C1 segment of cervical spinal cord (tissue), 14 donors: Measurements from ENCODE around the gene CHST11.
"Not testable (repeated sequence)": the region's sequence is repeated elsewhere in the genome, so short reads cannot be mapped to it uniquely, and the experiment has no call there.

ENCODE experiments used
- DNase-seq, 14 donors: peaks; one replicate each; lab custom pipeline; 2025; lab: John Stamatoyannopoulos, UW

The CHST11 gene

DNA sequence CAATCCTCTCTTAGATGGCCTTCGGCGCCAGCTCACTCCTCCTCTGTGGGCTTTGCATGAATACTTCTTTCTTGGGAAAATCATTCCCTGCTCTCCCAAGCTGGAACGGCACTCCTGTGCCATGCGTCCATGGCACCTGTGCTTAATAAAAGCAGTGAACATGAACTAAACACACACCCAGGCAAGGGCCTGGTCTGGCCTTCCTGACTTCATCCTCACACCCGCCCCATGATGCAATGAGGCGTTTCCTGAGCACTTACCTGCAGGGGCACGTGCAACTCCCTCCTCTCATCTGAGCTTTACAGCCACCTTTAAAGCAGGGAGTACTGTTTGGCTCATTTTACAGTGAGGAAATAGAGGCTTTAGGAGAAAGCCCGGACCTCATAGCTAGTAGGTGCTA lies 281.6 kb downstream of the CHST11 start:
- no peak for DNase-seq

DNA sequence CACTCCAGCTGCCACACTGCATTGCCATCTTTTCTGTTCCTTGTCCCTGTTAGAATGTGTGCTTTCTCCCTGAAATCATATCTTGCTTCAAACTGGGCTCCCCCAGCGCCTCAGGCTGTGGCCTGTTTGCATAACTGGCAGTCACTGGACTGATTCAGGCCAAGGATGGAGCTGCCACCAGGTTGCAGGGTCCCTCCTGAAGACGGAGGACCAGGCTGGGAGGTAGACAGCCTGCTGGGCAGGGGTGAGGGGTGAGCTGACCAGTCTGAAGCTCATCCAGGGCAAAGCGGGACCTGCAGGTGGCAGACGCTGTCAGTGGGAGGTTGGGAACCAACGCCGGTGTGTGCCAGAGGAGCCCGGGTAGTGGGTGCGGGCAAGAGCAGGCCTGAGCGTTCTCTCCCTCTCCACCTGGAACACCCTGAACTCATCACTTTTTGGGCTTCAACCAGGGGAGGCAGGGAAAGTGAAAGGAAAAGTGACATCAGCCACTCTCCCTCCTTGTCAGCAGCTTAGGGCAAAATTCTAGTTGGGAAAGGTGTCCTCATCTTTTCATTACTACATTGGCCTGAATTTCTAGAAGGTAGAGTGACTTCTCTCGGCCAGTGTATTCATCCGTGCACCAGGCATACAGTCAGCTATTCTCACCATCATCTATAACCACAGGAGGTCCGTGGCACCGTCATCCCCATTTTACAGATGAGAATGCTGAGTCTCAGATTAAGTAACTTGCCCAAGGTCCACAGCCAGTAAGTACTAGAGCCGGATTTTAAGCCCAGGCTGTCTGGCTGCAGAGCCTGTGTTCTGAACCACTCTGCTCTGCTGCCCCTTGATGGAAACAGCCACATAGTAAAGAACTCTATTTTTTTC lies 282.3 kb downstream of the CHST11 start:
- DNase-seq, result no peak

DNA sequence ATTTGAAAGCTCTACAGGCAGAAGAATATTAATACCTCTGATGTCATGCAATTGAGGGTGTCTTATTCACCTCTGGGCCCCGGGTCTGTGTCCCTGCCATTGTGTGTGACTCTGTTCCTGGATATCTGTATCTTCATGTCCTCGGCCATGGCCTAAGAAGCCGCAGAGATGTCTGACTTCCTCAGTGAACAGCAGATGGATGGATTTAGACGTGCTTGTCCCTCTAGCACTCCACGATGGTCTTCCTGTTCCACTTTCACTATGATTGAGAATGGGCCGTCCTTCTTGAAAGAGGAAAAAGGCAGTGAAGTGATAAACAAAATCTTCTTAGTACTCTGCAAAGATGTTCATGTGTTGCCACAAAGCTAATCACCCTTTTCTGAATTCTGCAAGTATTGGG lies 283.9 kb downstream of the CHST11 start:
- DNase-seq, result peak in 7 of 14 donors; percentile 8 to 55 (median 29)

DNA sequence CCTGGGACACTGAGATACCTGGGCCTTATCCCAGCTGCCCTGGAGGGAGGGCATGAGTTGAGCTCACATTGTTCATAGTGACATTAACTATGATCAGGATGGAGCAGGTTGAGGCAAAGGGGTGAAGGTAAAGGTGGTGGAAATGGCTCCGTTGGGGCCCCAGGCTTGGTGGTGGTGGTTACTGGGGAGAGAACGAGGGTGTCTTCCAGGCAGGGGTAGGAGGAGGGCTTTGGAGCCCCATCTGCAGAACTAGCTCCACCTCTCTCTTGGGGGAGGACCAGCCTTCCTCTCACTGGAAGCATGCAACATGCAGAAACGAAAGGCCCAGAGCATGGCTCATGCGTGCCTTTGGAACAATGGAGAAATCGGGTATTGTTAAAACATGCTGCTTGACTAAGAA lies 284.3 kb downstream of the CHST11 start:
- peak in 1 of 14 donors; percentile 12 for DNase-seq

DNA sequence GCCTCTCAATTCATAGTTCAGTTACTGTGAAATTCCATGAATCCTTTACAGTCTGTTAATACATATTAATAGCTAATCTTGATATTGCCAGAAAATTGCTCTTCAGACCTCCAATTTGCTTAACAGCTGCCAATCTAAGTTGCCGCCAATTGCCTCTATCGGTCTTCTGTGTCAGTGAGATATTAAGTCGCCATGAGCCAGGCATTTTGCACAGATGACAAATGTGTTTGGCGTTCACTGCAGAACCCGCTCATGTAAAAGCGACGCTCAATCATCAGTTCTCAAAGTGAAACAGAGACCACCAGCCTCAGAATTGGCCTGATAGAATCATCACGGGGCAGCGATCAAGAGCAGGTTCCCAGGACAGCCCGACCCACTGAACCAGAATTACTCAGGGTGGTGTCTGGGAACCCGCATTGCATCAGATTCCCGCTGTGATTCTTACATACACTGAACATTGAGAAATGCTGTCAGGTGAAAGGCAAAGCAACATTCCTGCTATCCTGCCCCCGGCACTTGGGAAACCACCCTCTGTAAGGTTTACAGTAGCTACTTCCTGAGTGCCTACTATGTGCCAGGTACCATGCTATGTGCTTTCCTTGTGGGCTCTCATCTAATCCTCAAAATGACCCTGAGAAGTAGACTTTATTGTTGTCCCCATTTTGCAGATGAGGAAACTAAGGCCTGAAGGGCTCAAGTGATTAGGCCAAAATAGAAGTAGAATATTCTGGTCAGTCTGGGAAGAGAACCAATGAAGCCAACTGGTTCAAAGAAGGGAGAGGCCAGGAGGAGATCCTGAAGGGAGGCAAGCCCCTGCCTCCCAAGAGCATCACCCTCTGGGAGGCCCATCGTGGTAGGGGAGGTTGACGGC lies 285.0 kb downstream of the CHST11 start:
- DNase-seq, result no peak

DNA sequence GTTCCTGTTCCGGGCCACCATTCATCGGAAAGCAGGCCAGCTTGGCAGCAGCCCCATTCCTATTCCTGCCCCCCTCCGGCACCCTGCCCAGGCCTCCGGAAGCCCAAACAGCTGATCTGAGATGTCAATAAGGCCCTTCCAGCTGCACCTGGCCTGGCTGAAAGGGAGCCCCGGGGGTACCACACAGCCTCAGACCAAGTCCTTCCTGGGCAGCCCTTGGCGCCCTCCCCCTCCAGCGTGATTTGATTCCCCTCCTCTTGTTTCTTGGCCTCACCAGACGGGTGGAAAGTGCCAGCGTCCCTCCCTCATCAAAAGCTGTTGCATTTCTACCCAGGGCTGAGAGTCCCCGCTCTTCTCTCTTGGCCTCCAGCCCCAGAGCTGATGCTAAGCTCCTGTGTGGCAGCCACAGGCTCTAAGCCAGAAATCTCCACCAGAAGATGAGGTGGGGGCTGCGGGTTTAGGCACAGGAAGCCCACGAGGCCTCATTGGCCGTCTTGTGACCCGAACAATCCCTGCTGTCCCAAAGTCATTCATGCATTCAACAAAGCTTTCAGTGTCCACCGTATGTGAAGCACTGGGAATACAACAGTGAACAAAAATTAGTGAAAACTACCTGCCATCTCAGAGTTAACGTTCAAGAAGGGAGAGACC lies 285.9 kb downstream of the CHST11 start:
- DNase-seq, result peak in 11 of 14 donors; percentile 36 to 78 (median 67)

DNA sequence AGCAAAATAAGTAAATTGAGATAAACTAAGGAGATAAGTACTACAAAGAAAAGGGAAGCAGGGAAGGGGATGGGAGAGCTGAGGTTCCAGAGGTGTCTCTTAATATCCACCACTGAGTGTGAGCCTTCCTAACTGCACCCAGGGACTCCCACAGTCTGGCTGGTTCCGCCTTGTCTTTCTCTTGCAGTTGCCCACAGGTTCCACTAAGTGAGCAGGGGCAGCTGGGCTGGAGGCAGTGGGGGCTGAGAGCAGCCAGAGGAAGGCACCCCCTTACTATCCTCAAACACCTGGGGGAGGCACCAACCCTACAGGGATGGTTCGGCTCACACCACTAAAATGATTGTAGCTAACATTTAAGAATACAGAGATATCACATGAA lies 286.4 kb downstream of the CHST11 start:
- DNase-seq, result no peak

DNA sequence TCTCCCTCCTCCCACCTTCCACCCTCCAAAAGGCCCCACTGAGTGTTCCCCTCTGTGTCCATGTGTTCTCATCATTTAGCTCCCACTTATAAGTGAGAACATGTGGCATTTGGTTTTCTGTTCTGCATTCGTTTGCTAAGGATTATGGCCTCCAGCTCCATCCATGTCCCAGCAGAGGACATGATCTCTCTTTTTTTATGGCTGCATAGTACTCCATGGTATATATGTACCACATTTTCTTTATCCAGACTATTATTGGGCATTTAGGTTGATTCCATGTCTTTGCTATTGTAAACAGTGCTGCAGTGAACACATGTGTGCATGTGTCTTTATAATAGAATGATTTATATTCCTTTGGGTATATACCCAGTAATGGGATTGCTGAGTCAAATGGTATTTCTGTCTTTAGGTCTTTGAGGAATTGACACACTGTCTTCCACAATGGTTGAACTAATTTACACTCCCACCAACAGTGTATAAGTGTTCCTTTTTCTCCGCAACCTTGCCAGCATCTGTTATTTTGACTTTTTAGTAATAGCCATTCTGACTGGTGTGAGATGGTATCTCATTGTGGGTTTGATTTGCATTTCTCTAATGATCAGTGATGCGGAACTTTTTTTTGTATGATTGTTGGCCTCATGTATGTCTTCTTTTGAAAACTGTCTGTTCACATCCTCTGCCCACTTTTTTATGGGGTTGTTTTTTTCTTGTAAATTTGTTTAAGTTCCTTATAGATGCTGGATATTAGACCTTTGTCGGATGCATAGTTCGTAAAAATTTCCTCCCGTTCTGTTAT lies 287.2 kb downstream of the CHST11 start:
- DNase-seq, result not testable (repeated sequence)

DNA sequence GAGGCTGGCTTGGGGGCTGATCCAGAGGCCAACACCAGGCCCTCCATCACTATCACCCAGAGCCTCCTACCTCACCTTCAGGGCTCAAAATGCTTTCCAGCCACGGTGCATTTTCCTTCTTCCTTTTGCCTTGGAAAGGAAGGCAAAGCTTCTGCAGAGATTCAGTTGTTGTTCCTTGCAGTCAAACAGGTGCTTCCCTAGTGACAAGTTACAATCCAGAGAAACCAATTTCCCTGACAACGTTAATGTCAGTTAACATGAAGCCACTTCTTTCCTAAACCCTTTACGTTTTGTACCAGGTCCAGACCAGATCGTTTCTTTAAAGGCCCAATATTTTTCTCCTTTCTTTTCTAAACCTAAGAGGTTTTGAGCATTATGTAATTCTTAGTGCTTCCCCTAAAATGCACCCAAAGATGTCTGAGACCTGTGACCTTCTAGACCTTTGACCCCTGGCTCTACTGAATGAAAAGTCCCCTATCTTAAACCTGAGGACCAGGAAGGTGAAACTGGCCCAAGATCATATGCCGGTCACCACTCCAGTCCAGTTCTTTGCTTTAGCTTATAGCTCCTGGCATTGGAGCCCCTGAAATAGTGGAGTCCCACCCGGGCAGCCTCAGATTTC lies 289.8 kb downstream of the CHST11 start:
- no peak for DNase-seq

DNA sequence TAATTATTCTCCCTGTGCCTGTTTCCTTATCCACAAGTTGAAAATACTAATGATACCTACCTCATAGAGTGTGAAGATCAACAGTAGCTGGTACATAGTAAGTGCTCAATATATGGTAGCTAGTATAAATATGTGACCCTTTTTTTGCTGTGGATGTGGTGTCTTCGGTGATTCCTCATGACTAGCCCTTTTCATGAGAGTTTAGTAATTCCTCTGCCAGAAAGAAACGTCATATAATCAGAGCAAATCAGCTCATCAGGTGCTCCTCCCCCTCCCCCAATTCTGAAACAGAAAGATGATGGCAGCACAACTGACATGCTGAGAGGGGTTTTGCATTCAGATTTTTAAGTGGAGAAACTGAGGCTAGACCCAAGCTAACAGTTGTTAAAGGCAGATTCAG lies 290.6 kb downstream of the CHST11 start:
- DNase-seq, result no peak

DNA sequence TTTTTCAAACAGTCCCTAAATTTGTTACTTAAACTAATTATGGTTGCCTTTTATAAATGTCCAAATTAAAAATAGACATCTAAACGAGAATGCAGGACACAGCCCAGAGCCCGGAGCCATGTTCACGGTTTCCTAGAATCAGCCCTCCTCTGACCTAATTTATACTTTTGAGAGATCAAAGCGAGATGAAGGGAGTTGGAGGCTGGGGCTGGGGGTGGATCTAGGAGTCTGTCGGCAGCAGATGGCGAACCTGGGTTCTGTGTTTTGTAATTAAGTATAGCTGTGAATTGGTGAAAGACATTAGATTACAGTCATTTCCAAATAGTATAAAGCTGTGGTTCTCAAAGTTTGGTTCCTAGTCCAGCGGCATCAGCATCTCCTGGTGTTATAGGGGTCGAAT lies 291.2 kb downstream of the CHST11 start:
- DNase-seq, result no peak

DNA sequence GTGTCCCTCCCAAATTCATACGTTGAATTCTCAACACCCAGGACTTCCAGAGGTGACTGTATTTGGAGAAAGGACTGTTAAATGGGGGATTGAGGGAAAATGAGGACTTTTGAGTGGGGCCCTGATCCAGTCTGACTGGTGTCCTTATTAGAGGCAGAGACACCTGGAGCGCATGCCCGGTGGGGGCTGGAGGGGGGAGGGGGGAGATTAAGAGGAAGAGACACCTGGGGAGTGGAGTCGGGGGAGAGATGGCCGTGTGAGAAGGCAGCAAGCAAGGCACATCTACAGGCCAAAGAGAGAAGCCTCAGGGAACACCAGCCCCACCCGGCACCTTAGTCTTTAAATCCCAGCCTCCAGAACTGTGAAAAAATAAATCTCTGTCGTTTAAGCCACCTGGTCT lies 291.6 kb downstream of the CHST11 start:
- no peak for DNase-seq

DNA sequence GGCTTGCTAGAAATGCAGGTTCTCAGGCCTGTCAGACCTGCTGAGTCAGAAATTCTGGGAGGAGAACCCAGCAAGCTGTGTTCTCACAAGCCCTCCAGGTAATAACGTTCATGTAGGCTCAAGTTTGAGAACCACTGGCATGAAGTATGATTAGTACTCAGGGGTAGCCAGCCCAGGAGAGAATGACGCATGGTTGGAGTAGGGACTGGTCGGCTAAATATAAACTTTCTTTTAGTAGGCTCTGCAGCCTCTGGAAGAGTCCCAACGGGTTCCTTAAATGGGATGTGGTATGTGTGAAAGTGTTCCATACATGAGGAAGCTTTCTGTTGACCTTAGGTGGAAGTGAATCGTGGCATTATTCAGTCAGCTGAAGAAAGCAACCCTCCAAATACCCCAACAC lies 292.0 kb downstream of the CHST11 start:
- DNase-seq, result no peak

DNA sequence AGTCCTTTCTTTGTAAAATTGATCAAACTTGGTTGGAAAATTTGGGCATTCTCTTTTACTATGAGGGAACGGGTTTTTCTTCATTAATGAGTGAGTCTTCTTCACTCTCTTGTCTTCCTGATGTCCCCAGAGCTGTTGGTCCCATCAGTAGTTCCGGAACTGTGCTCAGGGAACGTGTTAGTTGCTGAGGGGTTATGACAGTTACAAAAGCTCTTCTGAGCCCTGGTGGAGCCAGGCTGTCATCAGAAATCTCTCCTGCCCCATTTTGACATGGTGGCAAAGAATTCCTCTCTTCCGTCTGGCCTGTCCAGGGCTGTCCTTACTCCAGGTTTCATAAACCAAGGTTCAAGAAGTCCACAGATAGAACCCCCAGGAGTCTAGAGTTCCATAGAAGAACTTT lies 292.8 kb downstream of the CHST11 start:
- no peak for DNase-seq

DNA sequence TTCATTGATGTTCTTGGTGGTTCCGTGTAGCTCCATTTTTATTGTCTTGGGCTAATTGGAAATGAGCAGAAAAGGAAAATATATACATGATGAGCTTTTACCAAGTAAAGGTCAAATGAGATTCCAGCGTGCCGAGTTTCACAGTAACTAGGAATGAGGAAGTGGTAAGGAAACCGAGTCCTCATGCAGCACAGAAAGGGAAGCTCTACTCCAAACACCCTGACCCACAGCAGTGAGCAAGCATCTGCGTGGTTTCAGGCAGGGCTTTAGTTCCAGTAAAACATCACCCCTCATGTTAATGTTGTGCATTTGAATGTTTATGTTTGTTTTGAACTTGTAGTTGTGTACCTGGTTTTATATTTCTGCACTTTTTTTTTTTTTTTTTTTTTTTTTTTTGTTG lies 293.3 kb downstream of the CHST11 start:
- no peak for DNase-seq

DNA sequence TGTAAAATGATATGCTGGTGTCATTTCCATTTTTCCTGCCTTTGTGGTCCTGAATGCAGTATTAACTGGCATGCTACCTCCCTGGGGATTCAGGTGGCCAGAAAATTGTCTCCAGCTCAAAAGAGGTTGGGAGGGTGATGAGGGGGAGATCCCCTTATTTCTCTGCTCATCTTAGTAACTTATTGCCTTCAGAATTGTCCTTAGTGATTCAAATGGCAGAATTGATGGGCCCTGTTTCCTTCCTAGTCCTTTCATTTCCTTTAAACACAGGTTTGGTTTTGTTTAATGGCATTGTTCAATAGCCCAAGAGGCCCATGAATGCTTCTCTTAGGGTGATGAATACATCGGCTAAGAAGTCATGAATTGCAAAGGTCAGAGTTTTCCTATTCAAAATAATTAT lies 294.4 kb downstream of the CHST11 start:
- no peak for DNase-seq

DNA sequence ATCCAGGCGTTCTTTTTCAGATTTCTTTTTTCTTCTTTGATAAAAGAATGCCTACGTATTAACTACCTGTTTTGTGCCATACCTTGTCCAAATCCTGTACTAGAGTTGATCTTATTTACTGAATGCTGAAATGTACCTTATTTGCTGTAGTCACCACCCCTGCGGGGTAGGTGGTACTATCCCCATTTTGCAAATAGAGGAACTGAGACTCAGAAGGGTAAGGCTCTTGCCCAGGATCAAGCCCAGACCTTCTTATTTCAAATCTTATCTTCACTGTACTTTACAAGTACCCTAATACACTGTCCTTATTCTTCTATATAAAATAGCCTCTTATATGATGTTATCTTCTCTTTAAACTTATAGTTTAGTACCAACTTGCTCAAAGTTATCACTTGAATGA lies 294.8 kb downstream of the CHST11 start:
- DNase-seq, result no peak

DNA sequence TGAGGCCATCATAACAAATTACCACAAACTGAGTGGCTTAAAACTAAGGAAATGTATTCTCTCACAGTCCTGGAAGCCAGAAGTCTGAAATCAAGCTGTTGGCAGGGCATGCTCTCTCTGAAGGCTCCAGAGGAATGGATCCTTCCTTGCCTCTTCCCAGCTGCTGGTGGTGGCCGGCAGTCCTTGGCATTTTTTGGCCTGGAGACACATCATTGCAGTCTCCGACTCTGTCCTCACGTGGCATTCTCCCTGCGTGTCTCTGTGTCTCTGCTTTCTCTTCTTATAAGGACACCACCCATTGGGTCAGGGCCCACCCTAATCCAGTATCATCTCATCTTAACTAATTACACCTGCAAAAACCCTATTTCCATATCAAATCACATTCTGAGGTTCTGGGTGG lies 295.3 kb downstream of the CHST11 start:
- DNase-seq, result no peak

DNA sequence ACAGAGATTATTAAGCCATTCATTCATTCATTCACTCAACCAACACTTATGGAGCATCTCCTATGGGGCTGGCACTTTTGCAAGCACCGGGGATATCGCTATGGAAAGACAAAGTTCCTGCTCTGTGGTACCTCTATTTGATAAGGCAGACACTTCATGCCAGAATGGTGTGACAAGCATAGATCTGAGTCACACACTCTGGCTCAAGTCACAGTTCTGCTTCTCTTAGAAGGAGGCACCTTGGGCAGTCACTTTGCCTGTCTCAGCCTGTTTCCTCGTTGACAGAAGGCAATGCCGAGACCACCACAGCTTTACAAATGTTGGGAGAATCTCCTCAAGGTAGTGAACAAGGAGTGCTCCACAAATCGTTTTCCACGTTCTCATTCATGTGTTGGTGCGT lies 296.1 kb downstream of the CHST11 start:
- no peak for DNase-seq

DNA sequence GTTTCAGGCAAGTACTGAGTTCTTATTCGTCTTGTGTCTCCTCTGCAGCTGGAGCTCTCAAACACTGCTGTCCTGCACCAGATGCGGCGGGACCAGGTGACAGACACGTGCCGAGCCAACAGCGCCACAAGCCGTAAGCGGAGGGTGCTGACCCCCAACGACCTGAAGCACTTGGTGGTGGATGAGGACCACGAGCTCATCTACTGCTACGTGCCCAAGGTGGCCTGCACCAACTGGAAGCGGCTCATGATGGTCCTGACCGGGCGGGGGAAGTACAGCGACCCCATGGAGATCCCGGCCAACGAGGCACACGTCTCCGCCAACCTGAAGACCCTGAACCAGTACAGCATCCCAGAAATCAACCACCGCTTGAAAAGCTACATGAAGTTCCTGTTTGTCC lies 300.2 kb downstream of the CHST11 start:
- DNase-seq, result no peak

DNA sequence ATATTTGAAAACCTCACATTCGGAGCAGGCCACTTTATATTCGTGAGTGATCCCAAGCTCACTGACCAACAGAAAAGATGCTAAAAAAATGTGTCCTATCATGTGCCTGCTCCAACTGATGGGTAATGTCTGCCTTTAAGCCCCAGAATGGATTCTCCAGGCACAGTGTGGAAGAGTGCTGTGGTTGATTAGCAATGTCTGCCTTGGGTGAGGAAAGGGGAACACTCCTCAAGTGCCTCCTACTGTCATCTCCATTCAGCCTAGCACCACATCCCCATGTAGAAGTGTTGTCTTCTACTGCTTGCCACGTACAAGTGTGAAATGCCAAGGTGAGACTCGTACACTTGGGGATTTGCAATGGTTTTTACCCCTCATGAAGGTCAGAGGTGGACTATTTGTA lies 302.0 kb downstream of the CHST11 start:
- no peak for DNase-seq
